PC-9 (cell line): ENCODE results near the gene ATRNL1.

Experiments used
- EZH2 ChIP-seq: fragments of 200-600 bp; sonication (generic); IDR thresholded peaks from 2 replicates; pipeline ENCODE4 v1.8.0; 2017; ENCODE audit warnings: antibody characterized with exemption, low read depth
- TF ChIP-seq, protein P1 (sequence below): fragments of 200-600 bp; sonication (generic); conservative IDR thresholded peaks from 2 replicates; pipeline ENCODE4 v1.6.1; 2017; ENCODE audit warnings: mixed run types, antibody characterized with exemption, mild to moderate bottlenecking, moderate library complexity

DNA sequence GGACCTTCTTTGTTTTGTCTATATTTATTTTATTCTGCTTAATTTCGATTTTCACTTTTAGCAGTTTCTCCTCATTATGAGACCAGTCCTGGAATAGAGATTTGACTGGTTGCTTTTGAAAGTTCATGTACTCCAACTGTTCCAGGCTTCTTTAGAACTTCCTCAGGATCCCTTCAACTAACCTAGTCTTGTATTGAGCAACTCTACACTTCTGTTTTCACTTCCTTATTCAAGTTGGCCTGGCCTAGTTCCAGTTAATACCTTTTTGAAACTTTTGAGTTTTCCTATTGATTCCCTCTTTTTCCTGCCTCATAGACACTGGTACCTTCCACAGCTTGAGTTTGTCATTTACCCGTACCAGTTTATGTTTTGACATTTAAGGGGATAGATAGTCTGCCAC, 421.7 kb downstream of the ATRNL1 start:
- TF ChIP-seq, protein P1, sequence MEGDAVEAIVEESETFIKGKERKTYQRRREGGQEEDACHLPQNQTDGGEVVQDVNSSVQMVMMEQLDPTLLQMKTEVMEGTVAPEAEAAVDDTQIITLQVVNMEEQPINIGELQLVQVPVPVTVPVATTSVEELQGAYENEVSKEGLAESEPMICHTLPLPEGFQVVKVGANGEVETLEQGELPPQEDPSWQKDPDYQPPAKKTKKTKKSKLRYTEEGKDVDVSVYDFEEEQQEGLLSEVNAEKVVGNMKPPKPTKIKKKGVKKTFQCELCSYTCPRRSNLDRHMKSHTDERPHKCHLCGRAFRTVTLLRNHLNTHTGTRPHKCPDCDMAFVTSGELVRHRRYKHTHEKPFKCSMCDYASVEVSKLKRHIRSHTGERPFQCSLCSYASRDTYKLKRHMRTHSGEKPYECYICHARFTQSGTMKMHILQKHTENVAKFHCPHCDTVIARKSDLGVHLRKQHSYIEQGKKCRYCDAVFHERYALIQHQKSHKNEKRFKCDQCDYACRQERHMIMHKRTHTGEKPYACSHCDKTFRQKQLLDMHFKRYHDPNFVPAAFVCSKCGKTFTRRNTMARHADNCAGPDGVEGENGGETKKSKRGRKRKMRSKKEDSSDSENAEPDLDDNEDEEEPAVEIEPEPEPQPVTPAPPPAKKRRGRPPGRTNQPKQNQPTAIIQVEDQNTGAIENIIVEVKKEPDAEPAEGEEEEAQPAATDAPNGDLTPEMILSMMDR = no peak
- no peak for TF ChIP-seq EZH2
